C4-2B (cell line): ENCODE data around the gene RABIF.

Experiments
- H3K27ac ChIP-seq: fragments of 450-650 bp; 2 replicates; pipeline ENCODE4 v1.5.1; 2017
- ZFX ChIP-seq: fragments of 450-650 bp; IDR thresholded peaks from 2 replicates; pipeline ENCODE4 v1.6.1; 2017
- TF ChIP-seq, protein P1 (sequence below): fragments of 450-650 bp; conservative IDR thresholded peaks from 2 replicates; pipeline ENCODE4 v1.5.1; 2017; ENCODE audit warnings: mild to moderate bottlenecking

RABIF gene

DNA sequence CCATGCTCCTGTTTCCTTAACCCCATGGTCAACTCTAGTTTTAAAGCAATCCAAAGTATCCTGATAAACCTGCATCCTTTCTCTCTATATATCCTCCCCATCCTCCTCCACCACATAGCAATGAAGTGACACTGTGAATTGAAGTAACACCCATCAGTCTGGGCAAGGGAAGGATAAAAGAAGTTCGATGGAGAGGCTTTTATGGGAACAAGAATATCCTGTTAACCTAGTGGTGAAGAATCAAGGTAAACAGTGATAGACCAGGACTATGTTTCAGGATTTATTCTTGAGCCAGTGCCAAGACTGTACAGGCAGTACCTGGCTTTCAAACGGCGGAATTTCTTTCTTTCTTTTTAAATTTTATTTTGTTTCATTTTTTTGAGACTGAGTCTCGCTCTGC lies 17.6 kb downstream of the RABIF start:
- H3K27ac ChIP-seq: peak overlapping the region; percentile 51
- TF ChIP-seq, protein P1, sequence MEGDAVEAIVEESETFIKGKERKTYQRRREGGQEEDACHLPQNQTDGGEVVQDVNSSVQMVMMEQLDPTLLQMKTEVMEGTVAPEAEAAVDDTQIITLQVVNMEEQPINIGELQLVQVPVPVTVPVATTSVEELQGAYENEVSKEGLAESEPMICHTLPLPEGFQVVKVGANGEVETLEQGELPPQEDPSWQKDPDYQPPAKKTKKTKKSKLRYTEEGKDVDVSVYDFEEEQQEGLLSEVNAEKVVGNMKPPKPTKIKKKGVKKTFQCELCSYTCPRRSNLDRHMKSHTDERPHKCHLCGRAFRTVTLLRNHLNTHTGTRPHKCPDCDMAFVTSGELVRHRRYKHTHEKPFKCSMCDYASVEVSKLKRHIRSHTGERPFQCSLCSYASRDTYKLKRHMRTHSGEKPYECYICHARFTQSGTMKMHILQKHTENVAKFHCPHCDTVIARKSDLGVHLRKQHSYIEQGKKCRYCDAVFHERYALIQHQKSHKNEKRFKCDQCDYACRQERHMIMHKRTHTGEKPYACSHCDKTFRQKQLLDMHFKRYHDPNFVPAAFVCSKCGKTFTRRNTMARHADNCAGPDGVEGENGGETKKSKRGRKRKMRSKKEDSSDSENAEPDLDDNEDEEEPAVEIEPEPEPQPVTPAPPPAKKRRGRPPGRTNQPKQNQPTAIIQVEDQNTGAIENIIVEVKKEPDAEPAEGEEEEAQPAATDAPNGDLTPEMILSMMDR: no peak
- no peak for TF ChIP-seq ZFX

DNA sequence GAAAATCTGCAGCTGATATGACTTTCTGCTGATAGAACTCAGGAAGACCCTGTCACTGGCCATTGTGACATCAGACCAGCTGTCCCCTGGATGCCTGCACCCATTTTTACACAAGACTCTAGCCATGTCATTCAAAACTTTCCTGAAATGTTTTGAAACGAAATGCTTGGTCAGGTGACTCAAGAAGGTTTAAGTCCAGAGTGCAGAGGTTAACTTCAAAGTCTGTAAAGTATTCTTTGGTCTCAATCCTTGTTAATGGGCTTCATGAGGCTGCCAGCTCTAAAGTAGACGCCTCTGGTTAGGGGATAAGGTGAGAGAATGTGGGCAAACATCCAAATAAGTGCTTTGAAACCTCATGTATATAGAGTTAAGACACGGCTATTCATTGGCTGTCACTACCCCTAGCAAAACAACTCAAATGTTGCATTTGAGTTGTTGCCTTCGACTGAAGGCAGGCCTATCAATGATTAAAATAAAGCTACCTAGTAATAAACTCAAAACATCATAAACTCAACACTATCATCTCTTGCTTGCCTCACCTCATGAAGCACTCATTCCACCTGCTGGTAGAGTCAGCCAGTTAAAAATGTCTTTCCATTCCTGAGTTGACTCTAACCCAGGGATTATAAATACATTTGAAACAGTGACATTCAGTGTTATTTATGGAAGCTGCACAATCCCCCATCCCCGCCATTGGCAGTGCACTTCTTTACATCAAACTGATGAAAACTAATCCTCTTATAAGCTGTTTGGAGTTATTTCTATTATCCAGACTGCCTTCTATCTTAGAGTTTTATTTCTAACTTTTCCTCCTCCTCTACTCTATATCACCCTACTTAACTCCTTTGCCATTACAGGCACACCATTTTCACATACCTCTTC lies 26.0 kb downstream of the RABIF start:
- no peak overlapping the region for H3K27ac ChIP-seq
- TF ChIP-seq, protein P1: no peak
- no peak for TF ChIP-seq ZFX

DNA sequence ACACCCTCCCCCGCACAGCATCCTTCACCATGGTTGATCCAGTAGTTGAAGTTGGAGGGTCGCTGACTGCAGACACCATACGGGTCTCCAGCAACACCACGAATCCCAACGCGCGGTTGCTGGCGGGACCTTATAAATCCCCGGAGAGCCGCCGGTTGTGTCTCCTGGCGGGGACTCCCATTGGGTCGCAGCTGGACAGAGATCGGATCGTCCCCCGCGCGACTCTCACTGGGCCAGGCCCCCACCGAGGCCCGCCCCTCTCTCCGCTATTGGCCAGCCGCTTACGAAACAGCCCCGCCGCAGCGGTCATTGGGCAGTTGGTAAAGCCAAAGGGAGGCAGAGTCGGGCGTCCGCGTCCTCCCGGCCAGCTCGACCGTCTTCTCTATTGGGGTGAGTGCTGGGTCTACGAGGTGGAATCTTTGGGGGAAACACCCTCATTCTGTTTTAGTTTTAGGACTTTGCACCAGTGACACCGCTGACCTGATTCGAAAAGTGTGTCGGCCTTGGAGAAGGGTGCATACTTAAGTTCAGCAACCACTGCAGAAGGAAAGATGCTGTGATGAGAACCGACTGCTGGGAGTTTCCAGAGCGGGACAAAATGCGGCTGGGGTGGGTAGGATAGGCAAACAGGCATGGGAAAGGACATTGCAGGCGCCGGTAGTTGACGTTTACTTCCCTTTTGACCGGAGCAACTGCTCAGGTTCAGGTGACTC lies 27.4 kb downstream of the RABIF start:
- TF ChIP-seq ZFX: no peak
- TF ChIP-seq, protein P1: no peak
- H3K27ac ChIP-seq: peak overlapping the region; percentile 73

DNA sequence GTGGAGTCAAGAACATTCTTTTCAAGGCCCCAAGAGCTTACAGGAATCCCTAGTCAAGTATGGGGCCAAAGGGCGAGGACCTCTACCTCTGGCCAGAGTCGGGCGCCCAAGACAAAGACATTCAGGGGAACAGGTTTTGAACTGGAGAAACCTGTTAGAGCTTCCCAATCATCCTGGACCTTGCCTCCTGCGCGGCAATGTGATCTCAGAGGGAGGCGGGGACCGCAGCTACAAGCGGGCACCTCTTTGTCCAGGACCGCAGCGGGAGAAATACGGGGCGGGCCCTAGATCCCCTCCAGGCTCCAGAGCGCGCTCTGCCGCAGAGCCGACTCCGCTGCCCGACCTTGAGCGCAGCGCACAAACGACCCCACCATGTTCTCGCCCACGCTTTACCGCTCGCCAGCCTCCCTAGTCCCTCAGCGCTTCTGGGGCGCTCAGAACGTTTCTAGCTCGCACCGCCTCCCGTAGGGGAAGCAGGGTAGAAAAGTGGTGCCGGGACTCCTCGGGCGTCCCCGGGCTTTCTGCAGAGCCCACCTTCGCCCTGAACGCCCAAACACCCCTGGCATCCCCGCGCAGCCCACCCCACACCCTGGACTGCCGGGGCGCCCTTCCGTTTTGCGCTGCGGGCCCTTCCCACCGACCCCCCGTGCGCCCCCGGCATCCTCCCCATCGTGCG lies 28.1 kb downstream of the RABIF start:
- H3K27ac ChIP-seq: peak overlapping the region; percentile 73
- TF ChIP-seq, protein P1: no peak
- no peak for TF ChIP-seq ZFX

DNA sequence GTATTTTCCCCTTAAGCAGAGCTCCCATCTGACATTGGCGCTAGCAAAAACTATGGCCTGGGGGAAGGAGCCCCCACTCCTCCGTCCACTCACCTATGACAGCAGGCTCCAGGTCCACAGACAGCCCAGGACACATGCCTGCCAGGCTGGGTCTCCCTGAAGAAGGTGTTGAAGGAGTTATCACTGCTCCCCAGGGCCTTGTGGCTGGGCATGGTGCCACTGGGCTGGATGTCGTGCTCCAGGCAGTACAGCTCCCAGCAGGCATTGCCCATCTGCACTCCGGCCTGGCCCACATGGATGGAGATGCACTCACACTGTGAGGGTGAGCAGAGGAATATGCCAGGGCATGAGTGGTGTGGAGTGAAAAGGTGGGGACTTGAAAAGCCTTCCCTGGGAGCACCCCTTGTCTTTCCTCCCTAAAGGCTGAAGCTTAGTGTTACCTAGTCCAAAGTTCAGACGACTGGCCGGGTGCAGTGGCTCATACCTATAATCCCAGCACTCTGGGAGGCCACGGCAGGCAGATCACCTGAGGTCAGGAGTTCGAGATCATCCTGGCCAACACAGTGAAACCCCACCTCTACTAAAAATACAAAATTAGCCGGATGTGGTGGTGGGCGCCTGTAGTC lies 30.0 kb downstream of the RABIF start:
- no peak for TF ChIP-seq ZFX
- TF ChIP-seq, protein P1: no peak
- H3K27ac ChIP-seq: no peak overlapping the region

DNA sequence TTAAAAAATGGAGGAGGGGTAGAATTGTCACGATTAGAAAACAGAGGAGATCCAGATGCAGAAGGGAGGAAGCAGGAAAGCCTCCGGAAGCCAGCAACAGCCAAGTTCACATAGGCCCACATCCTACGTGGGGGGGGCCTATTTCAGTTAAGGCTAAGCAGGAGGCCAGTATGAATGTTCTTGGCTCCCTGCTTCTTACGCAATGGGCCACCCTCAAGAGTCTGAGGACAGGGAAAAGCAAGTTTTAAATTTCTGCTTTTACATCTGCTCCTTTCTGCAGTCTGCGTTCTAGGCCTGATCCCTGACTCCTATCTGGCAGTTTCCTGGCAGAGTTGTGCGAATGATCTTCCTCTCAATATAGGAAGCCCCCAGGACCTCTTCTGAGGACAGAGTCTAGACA lies 30.6 kb downstream of the RABIF start:
- TF ChIP-seq, protein P1: no peak
- no peak for TF ChIP-seq ZFX
- H3K27ac ChIP-seq: no peak overlapping the region
